ENCODE data around the gene FLYWCH1.

FLYWCH1 gene

DNA sequence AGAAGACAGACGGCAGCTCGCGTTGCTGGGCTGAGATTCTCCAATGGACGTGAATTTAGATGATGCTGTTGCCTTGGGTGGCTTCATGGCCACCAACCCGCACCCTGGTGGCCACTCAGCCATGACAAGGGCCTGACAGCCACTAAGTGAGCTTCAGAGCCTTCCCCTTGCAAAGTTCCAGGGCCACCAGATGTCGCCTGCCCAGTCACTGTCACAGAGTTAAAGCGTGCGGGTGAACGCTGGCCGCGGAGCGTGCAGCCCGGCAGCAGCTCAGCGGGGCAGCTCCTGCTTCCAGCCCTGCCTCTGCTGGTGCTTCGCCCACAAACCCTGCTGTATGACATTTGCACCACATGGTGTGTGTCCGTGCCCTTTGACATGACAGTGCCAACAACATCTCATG, 39.0 kb downstream of the FLYWCH1 start:
- DNase-seq (ENCODE audit: low spot score): no peak

DNA sequence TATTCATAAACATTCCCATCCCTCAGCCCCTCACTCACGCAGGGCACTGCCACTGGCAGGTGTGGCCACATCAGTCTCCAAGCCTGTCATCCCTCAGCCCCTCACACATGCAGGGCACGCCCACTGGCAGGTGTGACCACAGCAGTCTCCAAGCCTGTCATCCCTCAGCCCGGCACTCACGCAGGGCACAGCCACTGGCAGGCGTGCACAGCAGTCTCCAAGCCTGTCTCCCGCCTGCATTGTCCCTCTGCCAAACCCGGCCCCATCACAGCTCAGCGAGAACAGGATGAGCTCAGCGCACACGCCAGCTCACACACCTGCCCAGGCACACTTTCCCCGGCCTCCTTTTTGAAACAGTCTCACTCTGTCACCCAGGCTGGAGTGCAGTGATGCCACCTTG, 40.9 kb downstream of the FLYWCH1 start:
- DNase-seq (ENCODE audit: low spot score): no peak

DNA sequence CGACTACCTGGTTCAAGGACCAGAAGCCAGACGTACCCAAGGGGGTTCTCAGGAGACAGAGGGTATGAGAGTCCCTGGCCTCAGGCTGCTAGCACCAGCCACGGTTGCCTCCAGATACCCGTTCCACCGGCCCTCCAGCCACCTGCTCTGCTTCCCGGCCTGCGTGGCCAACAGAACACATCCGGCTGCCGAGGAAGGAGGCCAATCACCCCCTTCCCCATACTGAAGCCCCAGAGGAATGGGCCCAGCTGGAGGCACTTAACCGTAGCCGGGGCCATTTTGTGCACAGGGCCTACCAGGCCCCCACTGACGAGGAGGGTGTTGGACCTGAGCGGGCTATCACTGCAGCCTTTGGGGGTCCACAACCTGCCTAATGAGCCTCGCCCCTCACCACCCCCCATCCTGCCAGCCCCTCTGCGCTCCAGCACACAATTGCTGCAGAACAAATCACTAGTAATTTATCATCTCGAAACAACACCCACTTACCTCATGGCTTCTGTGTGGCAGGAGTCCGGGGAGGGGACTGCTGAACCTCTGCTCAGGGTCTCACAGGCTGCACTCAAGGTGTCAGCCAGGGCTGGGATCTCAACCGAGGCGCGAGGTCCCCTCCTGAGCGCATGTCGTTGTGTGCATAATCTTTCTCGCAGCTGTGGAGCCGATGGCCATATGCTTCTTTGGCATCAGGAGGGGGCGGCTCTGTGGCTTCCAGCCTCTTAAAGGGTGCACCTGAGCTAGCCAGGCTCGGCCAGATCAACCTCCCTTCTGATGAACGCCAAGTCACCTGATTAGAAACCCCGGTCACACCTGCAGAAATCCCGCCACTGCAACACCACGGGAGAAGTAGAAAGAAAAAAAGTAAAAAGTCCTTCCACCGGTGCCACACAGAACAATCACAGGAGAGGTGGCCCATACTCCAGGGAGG, 42.2 kb downstream of the FLYWCH1 start:
- DNase-seq (ENCODE audit: low spot score): no peak

DNA sequence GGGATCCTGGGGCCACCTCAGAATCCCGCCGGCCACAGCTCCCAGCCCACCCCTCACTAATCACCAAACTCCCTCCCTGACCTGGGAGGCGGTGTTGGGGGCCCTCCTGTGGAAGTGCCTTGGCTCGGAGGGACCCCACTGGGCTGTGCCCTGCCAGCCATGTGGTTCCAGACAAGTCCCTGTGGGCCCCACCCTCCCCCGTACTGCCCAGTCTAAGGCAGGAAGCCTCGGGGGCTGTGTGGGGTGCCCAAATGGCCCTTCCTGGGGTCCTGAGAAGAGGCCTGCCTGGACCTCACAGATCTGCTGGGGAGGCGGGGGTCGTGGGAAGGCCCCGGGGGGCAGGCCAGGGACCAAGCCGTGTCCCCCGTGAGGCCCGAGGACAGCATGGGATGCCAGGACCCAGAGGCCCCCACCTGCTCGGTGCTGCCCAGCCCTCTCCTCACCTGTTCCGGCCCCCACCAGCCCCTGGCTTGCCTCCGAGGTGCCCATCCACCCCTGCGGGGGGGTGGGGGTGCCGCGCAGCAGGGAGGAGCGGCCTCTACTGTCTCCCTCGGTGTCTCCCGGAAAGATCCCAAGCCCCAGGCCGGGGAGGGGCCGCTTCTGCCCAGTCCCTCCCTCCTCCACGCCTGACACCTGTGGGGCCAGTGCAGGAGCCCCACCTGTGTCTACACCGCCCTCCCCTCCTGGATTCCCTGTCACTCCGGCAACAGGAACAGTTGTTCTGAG, 43.1 kb downstream of the FLYWCH1 start:
- DNase-seq (ENCODE audit: low spot score): no peak

DNA sequence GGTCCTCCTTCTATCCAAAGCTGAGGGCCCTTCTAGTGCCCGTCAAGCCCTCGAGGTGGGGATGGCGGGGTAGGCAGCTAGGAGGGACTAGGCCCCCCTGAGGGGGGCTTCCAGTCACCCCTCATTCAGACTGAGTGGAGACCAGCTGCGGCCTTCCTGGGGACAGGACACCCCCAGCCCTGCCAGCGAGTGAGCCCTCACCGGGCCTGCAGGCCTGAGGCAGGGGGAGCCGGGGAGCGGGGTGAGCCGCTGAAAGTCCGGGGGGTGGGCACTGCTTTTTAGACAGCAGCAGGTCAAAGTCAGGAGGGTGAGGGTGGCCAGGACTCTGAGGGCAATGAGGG, 43.7 kb downstream of the FLYWCH1 start:
- DNase-seq (ENCODE audit: low spot score): no peak

DNA sequence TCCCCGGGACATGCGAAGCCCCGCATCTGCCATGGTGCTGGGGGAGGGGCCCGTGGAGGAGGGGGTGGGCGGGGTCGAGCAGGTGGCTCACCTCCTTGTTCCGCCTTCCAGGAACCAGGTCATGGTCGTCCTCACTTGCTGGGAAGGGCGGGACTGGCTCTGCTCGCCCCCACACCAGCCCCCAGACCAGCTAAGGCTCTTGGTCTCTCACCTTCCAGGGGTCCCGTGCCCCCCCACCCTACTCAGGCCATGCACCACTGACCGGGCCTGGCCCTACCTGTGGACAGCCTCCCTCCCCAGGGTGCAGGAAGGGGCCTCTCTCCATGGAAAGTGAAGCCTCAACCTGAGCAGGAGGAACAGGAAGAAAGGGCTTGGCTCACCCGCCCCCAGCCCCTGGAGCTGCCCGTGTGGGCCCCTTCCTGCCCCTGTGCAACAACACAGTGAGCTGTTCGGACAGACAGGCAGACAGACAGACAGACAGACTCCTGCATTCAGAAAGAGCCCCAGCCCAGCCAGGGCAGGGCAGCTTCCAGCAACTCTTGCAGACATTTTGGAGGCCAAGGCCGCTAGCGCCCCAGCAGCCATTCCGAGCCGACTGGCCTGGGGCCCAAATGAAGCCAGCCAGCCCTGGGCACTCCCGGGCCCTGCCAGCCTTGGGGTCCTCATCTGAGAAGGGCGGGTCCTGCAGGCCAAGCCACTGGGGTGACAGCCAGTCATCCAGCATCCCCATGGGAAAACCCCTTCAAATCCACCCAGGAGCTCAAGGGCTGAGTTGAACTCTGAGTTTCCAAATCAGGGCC, 44.2 kb downstream of the FLYWCH1 start:
- no peak for DNase-seq (ENCODE audit: low spot score)

DNA sequence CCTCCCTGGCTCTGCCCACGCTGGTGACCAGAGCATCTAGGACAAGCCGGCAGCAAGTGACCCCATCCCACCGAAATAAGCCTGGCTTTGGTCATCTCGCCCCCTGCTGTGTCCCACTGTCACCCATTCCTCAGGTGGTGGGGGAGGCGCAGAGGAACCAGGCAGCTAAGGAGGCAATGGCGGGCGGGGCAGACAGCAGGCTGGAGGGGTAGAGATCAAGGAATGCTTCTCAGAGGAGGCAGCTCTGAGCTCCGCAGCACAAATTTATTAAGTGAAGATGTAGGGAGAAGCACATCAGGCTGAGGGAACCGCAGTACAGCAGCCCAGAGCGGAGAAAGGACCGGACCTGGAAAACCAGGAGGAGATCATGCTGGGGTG, 44.8 kb downstream of the FLYWCH1 start:
- DNase-seq (ENCODE audit: low spot score): no peak

DNA sequence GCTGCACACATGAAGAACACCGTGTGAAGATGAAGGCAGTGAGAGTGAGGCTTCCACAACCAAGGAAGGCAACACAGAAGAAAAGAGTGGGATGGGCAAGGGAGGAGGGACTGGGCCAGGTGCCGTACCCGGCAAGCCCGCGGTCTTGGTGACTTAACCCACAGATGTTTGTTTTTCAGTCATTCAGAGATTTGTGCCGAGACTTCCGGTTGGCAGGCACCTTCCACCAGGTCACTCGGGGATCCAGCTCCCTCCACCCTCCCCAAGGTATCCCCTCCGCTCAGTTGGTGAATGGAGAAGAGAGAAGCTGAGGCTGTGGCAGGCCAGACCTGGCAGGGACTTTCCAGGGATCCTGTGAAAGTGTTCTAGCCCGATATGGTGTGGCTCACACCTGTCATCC, 47.5 kb downstream of the FLYWCH1 start:
- DNase-seq (ENCODE audit: low spot score): no peak

DNA sequence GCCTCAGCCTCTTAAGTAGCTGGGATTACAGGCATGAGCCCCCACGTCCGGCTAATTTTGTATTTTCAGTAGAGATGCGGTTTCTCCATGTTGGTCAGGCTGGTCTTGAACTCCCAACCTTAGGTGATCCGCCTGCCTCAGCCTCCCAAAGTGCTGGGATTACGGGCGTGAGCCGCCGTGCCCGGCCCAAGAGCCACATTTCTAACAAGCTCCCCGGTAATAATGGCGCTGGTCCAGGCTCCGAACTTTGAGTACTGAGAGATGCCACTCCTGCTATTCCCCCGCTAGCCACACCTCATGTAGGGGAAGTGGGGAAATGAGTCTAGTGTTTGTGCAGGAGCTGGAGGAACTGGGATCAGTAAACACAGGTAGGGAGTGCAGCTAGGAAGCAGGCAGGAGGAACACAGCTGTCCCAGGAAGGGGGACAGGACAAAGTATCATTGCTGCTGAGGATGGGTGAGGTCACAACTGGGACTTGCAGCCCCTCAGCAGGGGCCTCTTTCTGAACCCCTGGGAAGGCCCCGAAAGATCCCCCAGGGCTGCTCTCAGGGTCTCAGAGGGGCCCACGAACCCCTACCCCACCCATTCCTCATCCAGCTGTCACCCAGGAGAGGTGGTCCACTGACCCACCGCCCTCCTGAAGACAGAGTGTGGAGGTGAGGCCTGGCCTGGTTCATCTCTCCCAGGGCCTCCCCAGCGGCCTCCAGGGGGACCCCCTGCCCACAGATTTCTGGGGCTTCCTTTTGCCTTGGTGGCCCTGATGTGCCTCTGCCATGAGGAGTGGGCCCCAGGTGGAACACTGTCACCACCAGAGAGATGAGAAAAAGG, 48.7 kb downstream of the FLYWCH1 start:
- no peak for DNase-seq (ENCODE audit: low spot score)

DNA sequence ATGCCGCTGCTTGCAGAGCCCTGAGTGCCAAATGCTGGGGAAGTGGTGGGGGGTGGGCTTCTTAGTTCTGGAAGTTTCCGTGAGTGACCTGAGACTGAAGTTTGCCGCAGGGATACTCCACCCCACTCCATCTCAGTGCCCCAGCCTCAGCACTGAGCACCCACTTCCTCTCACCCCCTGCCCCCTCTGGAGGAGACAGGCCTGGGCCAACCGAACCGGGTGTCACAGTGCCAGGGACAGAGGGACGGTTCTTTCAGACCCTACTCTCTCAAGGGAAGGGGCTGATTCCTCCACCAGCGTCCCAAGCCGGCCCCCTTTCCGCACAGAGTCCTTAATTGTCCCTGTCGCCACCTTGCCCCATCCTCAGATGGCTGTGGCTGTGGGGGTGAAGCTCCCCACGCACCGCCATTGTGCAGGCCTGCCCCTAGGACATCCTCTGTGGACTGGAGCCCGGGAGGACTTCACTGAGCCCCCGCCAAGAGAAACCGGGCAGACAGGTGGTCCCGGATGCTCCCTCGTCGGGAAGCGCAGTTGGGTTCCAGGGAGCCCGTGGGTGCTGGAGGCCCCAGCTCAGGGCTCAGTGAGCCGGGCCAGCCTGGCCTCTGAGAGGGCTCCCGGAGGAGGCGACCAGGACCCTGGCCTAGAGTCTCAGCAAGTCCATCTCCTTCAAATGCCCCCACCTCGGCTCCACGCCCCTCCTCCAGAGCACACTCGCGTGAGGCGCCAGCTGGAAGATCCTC, 50.8 kb downstream of the FLYWCH1 start:
- DNase-seq (ENCODE audit: low spot score): no peak

DNA sequence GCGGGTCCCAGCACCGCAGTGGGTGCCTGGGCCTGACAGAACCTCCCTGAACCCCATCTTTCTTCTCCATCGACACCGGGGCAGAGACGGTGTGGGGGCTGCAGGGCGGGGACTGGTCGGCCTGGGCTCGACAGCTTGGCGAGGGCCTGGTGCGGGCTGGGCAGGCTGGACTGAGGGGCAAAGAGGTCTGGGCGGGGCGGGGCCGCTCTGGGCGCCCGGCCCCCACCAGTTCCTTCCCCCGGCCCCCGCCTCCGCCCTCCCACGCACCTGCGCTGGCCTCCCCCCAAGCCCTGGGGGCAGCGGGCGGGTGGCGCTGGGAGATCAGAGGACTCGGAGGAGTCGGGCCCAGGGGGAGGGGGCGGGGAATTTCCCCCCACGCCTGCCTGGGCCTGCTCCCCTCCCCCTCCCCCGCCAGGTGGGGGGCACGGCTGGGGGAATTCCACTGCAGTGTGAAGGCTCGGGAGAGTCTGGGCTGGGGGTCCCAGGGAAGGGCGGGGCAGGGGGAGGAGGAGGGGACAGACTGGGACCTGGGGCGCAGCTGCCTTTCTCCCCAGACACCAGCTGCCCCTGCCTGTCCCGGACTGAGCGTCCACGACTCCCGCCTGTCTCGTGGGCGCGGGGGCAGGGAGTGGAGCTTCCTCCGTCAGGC, 51.5 kb downstream of the FLYWCH1 start:
- no peak for DNase-seq (ENCODE audit: low spot score)

DNA sequence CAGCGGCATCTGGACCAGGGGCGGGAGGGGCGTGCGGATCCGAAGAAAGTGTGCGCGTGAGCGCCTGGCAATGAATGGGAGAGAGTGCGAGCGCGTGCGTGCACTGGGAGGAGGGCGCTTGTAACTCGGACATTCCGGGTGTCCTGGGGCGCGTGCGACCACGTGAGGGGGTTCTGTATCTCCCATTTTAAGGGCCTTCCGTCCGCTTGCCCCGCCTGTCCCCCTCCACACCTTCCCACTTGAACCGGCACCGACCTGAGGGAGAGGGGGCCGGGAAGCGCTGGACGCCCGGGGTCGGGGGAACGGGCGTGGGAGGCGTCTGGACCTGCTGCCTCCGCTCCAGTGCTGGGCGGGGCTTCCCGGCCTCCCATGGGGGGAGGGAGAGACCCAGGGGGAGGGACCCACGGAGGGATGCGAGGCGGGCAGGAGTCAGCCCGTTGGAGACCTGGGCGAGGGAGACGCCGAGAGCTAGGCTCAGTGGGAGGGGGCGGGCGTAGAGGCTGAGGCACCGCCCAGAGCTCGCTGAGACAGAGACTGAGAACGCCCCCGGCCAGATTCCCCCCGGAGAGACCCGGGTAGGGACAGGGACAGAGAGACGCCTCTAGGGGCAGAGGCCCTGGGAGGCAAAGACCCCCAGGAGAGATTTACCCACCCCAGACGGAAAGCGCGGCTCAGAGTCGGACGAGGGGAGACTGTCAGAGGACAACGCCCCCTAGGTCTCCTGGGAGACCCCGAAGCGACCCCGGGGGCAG, 52.2 kb downstream of the FLYWCH1 start, which contains the start of gene KREMEN2:
KREMEN2 (plus strand) TSS at position 553 of the 752 bp plus-strand sequence. CDS start 246 bp downstream, outside the sequence.
- DNase-seq (ENCODE audit: low spot score): peak; percentile 85

DNA sequence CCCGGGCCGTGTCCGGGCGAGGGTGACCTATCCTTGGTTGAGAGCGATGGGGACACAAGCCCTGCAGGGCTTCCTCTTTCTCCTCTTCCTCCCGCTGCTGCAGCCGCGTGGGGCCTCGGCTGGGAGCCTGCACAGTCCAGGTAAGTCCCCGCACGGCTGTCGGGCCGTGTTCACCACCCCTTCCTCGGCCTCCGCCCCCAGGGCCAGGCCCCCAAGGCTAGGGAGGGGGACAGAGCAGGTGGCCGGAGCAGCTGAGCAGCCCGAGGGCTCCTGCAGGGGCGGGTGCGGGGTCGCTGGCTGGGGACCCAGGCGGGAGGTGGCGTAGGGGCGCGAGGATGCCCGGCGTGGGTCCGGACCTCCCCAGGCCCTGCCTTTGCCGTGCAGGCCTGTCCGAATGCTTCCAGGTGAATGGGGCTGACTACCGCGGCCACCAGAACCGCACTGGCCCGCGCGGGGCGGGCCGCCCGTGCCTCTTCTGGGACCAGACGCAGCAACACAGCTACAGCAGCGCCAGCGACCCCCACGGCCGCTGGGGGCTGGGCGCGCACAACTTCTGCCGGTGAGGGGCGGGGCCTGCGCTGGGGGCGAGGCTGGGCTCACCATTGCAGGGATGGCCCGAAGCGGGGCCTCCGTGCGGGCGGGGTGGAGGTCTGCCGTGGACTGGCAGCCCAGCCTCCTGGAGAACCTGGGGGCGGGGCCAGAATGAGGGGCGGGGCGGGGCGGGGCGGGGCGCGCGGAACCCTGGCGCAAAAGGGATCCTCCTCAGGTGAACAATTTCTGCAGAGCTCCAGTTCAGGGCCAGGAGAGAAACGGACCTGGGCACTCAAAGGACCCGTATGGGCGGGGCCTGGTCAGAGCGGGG, 53.0 kb downstream of the FLYWCH1 start:
- peak; percentile 87 for DNase-seq (ENCODE audit: low spot score)

DNA sequence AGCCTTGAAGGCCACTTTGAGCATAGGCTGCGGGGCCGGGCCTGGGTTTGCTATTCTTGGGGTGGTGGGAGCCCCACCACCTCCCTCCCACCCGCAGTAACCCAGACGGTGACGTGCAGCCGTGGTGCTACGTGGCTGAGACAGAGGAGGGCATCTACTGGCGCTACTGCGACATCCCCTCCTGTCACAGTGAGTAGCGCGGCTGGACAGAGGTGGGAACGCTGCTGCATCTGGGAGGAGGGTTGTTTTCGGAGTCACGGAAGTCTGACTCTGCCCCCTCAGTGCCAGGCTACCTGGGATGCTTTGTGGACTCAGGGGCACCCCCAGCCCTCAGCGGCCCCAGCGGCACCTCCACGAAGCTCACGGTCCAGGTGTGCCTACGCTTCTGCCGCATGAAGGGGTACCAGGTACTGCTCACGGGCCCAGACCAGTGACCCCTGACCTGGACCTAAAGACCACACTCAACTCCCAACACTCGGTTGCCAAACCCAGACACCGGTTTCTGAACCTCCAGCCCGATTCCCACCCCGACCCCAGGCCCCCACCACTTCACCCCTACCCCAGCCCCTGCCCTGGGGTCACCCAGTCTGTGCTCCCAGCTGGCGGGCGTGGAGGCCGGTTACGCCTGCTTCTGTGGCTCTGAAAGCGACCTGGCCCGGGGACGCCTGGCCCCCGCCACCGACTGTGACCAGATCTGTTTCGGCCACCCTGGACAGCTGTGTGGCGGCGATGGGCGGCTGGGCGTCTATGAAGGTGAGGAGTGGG, 54.5 kb downstream of the FLYWCH1 start:
- no peak for DNase-seq (ENCODE audit: low spot score)

DNA sequence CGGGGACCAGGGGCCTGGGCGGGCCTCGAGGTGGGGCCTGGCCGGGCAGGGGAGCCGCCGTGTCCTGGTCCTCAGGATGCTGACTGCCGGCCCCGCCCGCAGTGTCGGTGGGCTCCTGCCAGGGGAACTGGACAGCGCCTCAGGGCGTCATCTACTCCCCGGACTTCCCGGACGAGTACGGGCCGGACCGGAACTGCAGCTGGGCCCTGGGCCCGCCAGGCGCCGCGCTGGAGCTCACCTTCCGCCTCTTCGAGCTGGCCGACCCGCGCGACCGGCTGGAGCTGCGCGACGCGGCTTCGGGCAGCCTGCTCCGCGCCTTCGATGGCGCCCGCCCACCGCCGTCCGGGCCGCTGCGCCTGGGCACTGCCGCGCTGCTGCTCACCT, 55.1 kb downstream of the FLYWCH1 start:
- DNase-seq (ENCODE audit: low spot score): no peak

DNA sequence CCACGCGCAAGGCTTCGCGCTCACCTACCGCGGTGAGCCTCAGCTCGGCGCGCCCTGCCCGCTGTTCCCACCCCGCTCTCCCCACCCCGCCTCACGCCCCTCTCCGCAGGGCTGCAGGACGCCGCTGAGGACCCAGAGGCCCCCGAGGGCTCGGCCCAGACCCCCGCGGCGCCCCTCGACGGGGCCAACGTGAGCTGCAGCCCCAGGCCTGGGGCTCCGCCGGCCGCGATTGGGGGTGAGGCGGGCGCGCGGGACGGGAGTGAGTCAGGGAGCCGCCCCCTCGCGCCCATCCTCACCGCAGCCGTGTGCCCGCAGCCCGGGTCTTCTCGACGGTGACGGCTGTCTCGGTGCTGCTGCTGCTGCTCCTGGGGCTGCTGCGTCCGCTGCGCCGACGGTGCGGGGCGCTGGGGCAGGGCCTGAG, 55.5 kb downstream of the FLYWCH1 start:
- no peak for DNase-seq (ENCODE audit: low spot score)

DNA sequence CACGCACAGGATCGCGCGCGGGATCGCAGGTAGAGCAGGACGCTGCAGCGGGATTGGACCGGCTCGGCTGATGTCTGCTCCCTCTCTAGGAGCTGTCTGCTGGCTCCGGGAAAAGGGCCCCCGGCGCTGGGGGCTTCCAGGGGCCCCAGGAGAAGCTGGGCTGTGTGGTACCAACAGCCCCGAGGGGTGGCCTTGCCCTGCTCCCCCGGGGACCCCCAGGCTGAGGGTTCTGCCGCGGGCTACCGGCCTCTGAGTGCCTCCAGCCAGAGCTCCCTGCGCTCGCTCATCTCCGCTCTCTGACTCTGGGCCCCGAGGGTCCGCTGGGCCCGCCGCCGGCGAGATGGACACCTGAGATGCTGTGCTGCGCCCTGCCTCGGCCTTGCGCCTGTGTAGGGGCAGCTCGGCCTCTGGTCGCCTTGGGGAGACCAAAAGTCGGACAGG, 56.0 kb downstream of the FLYWCH1 start:
- DNase-seq (ENCODE audit: low spot score): no peak

DNA sequence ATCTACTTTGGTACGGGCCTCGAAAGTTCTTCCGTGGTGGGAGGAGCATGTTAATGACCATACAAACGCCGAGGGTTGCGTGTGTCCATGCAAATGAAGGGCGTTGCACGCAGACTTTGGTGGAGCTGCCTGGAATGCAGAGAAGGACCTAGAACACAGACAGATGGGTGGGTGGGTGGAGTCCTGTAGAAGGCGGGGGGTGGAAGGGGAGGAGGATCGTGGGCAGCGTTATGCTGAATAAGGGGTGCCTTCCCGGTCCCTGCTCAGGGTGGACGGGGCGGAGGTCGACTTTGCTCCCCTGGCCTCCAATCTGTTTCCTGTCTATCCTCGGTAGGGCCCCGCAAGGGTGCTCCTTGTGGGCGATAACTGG, 56.6 kb downstream of the FLYWCH1 start:
- DNase-seq (ENCODE audit: low spot score): peak; percentile 89
